Astrocyte (in vitro differentiated cells and primary cell): ENCODE results near the gene NCBP1. TPM values are rescaled to one million over a fixed set of nuclear protein-coding genes. Genes with fewer than 3 reads are reported as not detected.

Experiments used
- DNase-seq: peaks from one replicate; pipeline ENCODE4 v3.0.0-alpha.2; 2010; ENCODE audit warnings: low read depth
- FAIRE-seq: peaks from 2 replicates; lab custom pipeline; 2011; peaks lifted over from hg19 to GRCh38; lab: Jason Lieb, UNC
- H2AFZ ChIP-seq: 2 replicates; pipeline ENCODE4 v1.6.0; 2012; ENCODE audit warnings: low read depth, low read length, inconsistent platforms
- H3K27ac ChIP-seq: 2 replicates; pipeline ENCODE4 v1.5.1; 2011; ENCODE audit warnings: low read depth, low read length, inconsistent platforms
- H3K27me3 ChIP-seq: 2 replicates; pipeline ENCODE4 v1.6.0; 2011; ENCODE audit warnings: low read length, inconsistent platforms; ENCODE audit not compliant: insufficient read depth
- H3K36me3 ChIP-seq: 2 replicates; pipeline ENCODE4 v1.5.1; 2011; ENCODE audit warnings: low read length, inconsistent platforms; ENCODE audit not compliant: insufficient read depth
- H3K4me1 ChIP-seq: 2 replicates; pipeline ENCODE4 v1.5.1; 2011; ENCODE audit warnings: low read length, inconsistent platforms; ENCODE audit not compliant: insufficient read depth
- H3K4me2 ChIP-seq: 2 replicates; pipeline ENCODE4 v1.6.0; 2012; ENCODE audit warnings: low read length, inconsistent platforms
- H3K4me3 ChIP-seq: 2 replicates; pipeline ENCODE4 v1.5.1; 2011; ENCODE audit warnings: low read depth, mild to moderate bottlenecking, low read length, inconsistent platforms; ENCODE audit not compliant: insufficient read depth
- H3K79me2 ChIP-seq: 2 replicates; pipeline ENCODE4 v1.6.0; 2012; ENCODE audit warnings: mild to moderate bottlenecking, low read length, inconsistent platforms; ENCODE audit not compliant: insufficient read depth
- H3K9ac ChIP-seq: 2 replicates; pipeline ENCODE4 v1.6.0; 2012; ENCODE audit warnings: mild to moderate bottlenecking, low read length, inconsistent platforms
- H3K9me3 ChIP-seq: 2 replicates; pipeline ENCODE4 v1.5.1; 2012; ENCODE audit warnings: low read depth, mild to moderate bottlenecking, low read length, inconsistent platforms; ENCODE audit not compliant: insufficient read depth
- H4K20me1 ChIP-seq: 2 replicates; pipeline ENCODE4 v1.6.0; 2012; ENCODE audit warnings: low read length, inconsistent platforms; ENCODE audit not compliant: insufficient read depth
- H3K27ac Mint-ChIP-seq: one replicate; pipeline ENCODE4 v1.8.0; 2021; ENCODE audit warnings: mild to moderate bottlenecking, mixed read lengths; ENCODE audit not compliant: unreplicated experiment
- H3K27me3 Mint-ChIP-seq: one replicate; pipeline ENCODE4 v1.8.0; 2021; ENCODE audit warnings: low read depth, mixed read lengths; ENCODE audit not compliant: unreplicated experiment
- H3K36me3 Mint-ChIP-seq: one replicate; pipeline ENCODE4 v1.8.0; 2021; ENCODE audit warnings: low read depth, mixed read lengths; ENCODE audit not compliant: unreplicated experiment
- H3K4me1 Mint-ChIP-seq: one replicate; pipeline ENCODE4 v1.8.0; 2021; ENCODE audit warnings: low read depth, mixed read lengths; ENCODE audit not compliant: unreplicated experiment
- H3K4me3 Mint-ChIP-seq: one replicate; pipeline ENCODE4 v1.8.0; 2021; ENCODE audit warnings: mild to moderate bottlenecking, moderate library complexity, mixed read lengths; ENCODE audit not compliant: unreplicated experiment
- H3K9me3 Mint-ChIP-seq: one replicate; pipeline ENCODE4 v1.8.0; 2021; ENCODE audit warnings: mild to moderate bottlenecking, mixed read lengths; ENCODE audit not compliant: unreplicated experiment
- EZH2 ChIP-seq: IDR thresholded peaks from 2 replicates; pipeline ENCODE4 v1.6.1; 2012; ENCODE audit warnings: mild to moderate bottlenecking, low read length, inconsistent platforms; ENCODE audit not compliant: insufficient read depth
- total RNA-seq: library from RNA; stranded (reverse); gene quantifications from 2 replicates; pipeline ENCODE4 v1.2.1, GENCODE V29; 2021
- TF ChIP-seq, protein P1 (sequence below): IDR thresholded peaks from 2 replicates; pipeline ENCODE4 v1.5.1; 2011; ENCODE audit warnings: low read depth, mild to moderate bottlenecking, inconsistent platforms, low read length, moderate library complexity; ENCODE audit not compliant: insufficient read depth

The NCBP1 gene
- total RNA-seq, 1 donor from 2014 or later: 43.0 TPM

DNA sequence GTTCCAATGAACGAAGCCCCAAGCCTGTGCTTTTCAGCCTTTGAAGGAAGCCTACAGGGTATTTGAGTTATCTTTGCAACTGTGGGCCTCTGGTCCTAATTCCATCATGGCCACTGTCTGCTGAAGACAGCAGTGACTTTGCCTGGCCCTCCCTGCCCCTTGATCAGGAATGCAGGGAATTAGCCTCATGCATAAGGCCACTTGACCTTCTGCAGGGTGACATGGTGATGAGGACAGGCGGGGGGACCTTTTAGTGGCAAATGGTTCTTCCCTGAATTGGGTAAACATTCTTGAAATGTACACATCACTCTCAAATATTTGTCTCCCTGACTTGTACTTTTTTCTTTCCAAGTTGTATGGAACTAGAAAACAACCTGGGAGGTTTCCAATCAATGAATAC lies 88.7 kb downstream of the NCBP1 start:
- peaks cover 4% of the 10 kb centered on the region for H3K36me3 Mint-ChIP-seq

More for the DNA sequence above, 88.7 kb downstream of the NCBP1 start:
- peaks cover 10% of the 10 kb centered on the region for H3K9me3 Mint-ChIP-seq
- Histone ChIP-seq H4K20me1 (no peaks in the 10 kb centered on the region), H3K9me3 (peaks cover 3% of the 10 kb centered on the region), H3K9ac (no peak overlapping the region), H3K79me2 (no peaks in the 10 kb centered on the region), H3K27me3 (peaks cover 25% of the 10 kb centered on the region), H3K4me2 (no peak overlapping the region), H3K36me3 (no peaks in the 10 kb centered on the region), H3K4me3 (no peak overlapping the region), H2AFZ (no peak overlapping the region), H3K27ac (no peak overlapping the region), H3K4me1 (no peaks in the 10 kb centered on the region)
- DNase-seq (no peak), FAIRE-seq (no peak)
- H3K4me1 Mint-ChIP-seq: no peaks in the 10 kb centered on the region
- H3K27me3 Mint-ChIP-seq: peaks cover 46% of the 10 kb centered on the region
- TF ChIP-seq EZH2: no peak
- TF ChIP-seq, protein P1, sequence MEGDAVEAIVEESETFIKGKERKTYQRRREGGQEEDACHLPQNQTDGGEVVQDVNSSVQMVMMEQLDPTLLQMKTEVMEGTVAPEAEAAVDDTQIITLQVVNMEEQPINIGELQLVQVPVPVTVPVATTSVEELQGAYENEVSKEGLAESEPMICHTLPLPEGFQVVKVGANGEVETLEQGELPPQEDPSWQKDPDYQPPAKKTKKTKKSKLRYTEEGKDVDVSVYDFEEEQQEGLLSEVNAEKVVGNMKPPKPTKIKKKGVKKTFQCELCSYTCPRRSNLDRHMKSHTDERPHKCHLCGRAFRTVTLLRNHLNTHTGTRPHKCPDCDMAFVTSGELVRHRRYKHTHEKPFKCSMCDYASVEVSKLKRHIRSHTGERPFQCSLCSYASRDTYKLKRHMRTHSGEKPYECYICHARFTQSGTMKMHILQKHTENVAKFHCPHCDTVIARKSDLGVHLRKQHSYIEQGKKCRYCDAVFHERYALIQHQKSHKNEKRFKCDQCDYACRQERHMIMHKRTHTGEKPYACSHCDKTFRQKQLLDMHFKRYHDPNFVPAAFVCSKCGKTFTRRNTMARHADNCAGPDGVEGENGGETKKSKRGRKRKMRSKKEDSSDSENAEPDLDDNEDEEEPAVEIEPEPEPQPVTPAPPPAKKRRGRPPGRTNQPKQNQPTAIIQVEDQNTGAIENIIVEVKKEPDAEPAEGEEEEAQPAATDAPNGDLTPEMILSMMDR: no peak
- no peak overlapping the region for H3K4me3 Mint-ChIP-seq
- H3K27ac Mint-ChIP-seq: no peak overlapping the region

Other genes starting within 250 kb of the NCBP1 start
- gene TDRD7, start 221.7 kb upstream of the NCBP1 start, total RNA-seq: 20.4 and 21.4 TPM in 2 replicates
- gene TMOD1, start 132.2 kb upstream of the NCBP1 start, total RNA-seq: 0.24 and 0.48 TPM in 2 replicates
- 18.4 and 19.4 TPM in 2 replicates for gene TSTD2, start 453 bp upstream of the NCBP1 start, total RNA-seq
- 7.7 and 9.8 TPM in 2 replicates for gene XPA, start 63.5 kb downstream of the NCBP1 start, total RNA-seq
- gene FOXE1, start 219.4 kb downstream of the NCBP1 start, total RNA-seq: 0.07 and 0.45 TPM in 2 replicates